SH-SY5Y (cell line): ENCODE measurements around the gene NKTR.

ENCODE experiments used
- GATA2 ChIP-seq: IDR thresholded peaks from 2 replicates; pipeline ENCODE4 v1.6.1; 2011; ENCODE audit warnings: mild to moderate bottlenecking, low read depth, low read length
- GATA3 ChIP-seq: IDR thresholded peaks from 2 replicates; pipeline ENCODE4 v1.6.1; 2011; ENCODE audit warnings: low read depth, mild to moderate bottlenecking, low read length, moderate library complexity

DNA sequence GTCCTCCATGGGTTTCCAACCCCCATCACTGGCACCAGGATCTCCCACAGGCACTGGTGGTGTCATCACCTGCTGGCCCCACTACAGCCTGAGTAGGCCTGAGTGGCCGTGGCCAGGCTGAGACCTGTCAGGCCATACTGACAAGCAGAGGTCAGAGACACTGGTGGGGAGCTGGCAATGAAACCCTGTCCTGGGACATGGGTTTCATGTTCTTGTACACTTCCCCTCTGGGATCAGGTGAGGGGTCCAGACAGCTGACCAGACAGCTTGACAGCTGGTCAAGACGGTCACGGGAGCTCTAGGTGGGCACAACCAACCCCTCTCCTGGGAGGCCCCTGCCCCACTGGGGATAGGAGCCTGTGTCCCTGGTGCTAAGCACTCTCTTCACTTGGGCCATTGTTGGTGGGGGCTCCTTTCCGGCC is 66.1 kb downstream of the NKTR start:
- TF ChIP-seq GATA2 (no peak), GATA3 (no peak)
